Measurements from ENCODE around the gene HSPB7. TPM values are rescaled to one million over a fixed set of nuclear protein-coding genes. Genes with fewer than 3 reads are reported as not detected.
"Not testable (repeated sequence)": the region's sequence is repeated elsewhere in the genome, so short reads cannot be mapped to it uniquely, and the experiment has no call there.

Gene HSPB7
- total RNA-seq, 6 experiments from 2014 or later: 0.54 to 2.0 (median 1.2) TPM

GRCh38 chr1:16029288-16029687 is 11.4 kb upstream of the HSPB7 start:
- Histone ChIP-seq H3K4me1 (peaks cover 0 to 3% (median 0%) of the 10 kb centered on the region in 4 donors), H3K4me3 (no peak overlapping the region), H3K27ac (no peak overlapping the region), H3K36me3 (no peaks in the 10 kb centered on the region), H3K9me3 (no peaks in the 10 kb centered on the region), H3K27me3 (no peaks in the 10 kb centered on the region)
- ATAC-seq (no peak), DNase-seq (no peak)
- no peak for TF ChIP-seq POLR2A (IDR thresholded peaks at IDR 0.05)
- no peak for TF ChIP-seq CTCF (IDR thresholded peaks at IDR 0.05)
- no CpG with 5 or more reads among the region's 1 CpG for WGBS (ENCODE audit: insufficient coverage, low coverage, low lambda C conversion rate, missing lambda C conversion rate)
- intact Hi-C loops (cut with DNase I): no loop called here

GRCh38 chr1:16029003-16029268 is 11.1 kb upstream of the HSPB7 start:
- intact Hi-C loops (cut with DNase I); H3K4me1 ChIP-seq; H3K4me3 ChIP-seq; H3K27ac ChIP-seq; H3K36me3 ChIP-seq; H3K27me3 ChIP-seq; DNase-seq; ATAC-seq; H3K9me3 ChIP-seq: not testable (repeated sequence)
- 54% methylated on average over 3 of the region's 13 CpGs for WGBS (ENCODE audit: insufficient coverage, low coverage, low lambda C conversion rate, missing lambda C conversion rate)

GRCh38 chr1:16028237-16029002 is 10.6 kb upstream of the HSPB7 start:
- no peaks in the 10 kb centered on the region for H3K27me3 ChIP-seq
- H3K4me1 ChIP-seq: peaks cover 0 to 9% (median 3%) of the 10 kb centered on the region in 4 donors
- H3K9me3 ChIP-seq: no peaks in the 10 kb centered on the region
- TF ChIP-seq CTCF (IDR thresholded peaks at IDR 0.05): no peak
- no peak for TF ChIP-seq POLR2A (IDR thresholded peaks at IDR 0.05)
- DNase-seq: no peak
- intact Hi-C loops (cut with DNase I): no loop called here
- H3K36me3 ChIP-seq: no peaks in the 10 kb centered on the region
- no peak overlapping the region for H3K27ac ChIP-seq
- WGBS (ENCODE audit: insufficient coverage, low coverage, low lambda C conversion rate, missing lambda C conversion rate): 46% methylated on average over 18 of the region's 19 CpGs
- H3K4me3 ChIP-seq: no peak overlapping the region
- ATAC-seq: no peak

- no peak overlapping the region for H3K4me3 ChIP-seq
- no peaks in the 10 kb centered on the region for H3K36me3 ChIP-seq
- H3K4me1 ChIP-seq: peaks cover 0 to 12% (median 5%) of the 10 kb centered on the region in 4 donors
- H3K27me3 ChIP-seq: no peaks in the 10 kb centered on the region
- intact Hi-C loops (cut with DNase I): no loop called here
- WGBS (ENCODE audit: insufficient coverage, low coverage, low lambda C conversion rate, missing lambda C conversion rate): 0% methylated on average over 1 of the region's 33 CpGs
- ATAC-seq (no peak), DNase-seq (no peak)
- no peaks in the 10 kb centered on the region for H3K9me3 ChIP-seq
- TF ChIP-seq POLR2A (IDR thresholded peaks at IDR 0.05): no peak
- no peak for TF ChIP-seq CTCF (IDR thresholded peaks at IDR 0.05)
- H3K27ac ChIP-seq: no peak overlapping the region
These were observed 9.1 kb upstream of the HSPB7 start for GRCh38 chr1:16026723-16027484.

GRCh38 chr1:16026302-16026701 is 8.5 kb upstream of the HSPB7 start:
- DNase-seq; intact Hi-C loops (cut with DNase I): not testable (repeated sequence)

More at GRCh38 chr1:16026302-16026701, 8.5 kb upstream of the HSPB7 start:
- no CpG with 5 or more reads among the region's 10 CpGs for WGBS (ENCODE audit: insufficient coverage, low coverage, low lambda C conversion rate, missing lambda C conversion rate)
- H3K4me1 ChIP-seq: peaks cover 0 to 12% (median 5%) of the 10 kb centered on the region in 4 donors
- H3K27ac ChIP-seq, H3K4me3 ChIP-seq, ATAC-seq, H3K27me3 ChIP-seq, H3K9me3 ChIP-seq, H3K36me3 ChIP-seq: not testable (repeated sequence)
